Epidermal melanocyte (primary cell): ENCODE measurements around the gene GALNT2.

Experiments
- DNase-seq: peaks from one replicate; pipeline ENCODE4 v3.0.0; 2011; ENCODE audit warnings: low spot score; ENCODE audit not compliant: insufficient read length

The GALNT2 gene

DNA sequence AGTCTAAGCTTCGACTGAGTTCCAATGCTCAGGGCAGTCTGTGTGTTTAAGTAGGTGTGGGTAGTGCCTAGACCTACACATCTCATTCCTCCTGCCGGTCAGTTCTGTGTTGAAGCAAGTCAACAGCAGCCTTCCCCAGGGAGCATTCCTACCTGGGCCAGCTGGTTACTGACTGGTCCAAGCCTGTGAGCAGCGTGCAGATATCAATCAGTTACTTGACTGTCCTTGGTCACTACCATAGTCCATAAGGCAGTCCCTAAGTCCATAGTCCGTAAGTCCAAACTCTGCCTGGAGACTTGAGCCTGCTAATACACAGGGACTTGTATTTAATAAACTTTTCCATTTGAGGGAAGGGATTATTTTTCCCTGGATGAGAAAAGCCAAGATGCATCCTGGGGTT, 187.2 kb downstream of the GALNT2 start:
- DNase-seq, result no peak

DNA sequence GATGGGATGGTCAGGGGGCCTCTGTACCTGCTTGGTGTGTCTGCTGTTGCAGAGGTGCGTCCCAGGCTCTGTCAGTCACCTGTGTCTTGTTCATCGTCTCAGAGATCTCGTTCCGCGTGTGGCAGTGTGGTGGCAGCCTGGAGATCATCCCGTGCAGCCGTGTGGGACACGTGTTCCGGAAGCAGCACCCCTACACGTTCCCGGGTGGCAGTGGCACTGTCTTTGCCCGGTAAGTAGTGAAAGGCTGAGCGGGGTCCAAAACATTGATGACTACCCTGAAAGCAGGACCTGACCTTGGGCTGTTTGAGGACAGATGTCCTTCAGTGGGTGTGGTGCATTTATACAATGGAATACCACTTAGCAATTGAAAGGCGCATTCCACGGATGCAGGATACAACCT, 188.1 kb downstream of the GALNT2 start:
- no peak for DNase-seq

DNA sequence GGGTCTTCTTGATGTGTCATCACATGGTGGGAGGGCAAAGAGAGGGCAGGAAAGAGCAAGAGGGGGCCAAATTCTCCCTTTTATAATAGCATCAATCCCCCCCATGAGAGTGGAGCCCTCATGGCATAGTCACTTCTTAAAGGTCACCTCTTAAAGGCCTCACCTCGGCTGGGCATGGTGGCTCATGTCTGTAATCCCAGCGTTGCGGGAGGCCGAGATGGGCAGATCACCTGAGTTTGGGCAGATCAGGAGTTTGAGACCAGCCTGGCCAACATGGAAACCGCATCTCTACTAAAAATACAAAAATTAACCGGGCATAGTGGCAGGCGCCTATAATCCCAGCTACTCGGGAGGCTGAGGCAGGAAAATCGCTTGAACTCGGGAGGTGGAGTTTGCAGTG, 189.0 kb downstream of the GALNT2 start:
- no peak for DNase-seq

DNA sequence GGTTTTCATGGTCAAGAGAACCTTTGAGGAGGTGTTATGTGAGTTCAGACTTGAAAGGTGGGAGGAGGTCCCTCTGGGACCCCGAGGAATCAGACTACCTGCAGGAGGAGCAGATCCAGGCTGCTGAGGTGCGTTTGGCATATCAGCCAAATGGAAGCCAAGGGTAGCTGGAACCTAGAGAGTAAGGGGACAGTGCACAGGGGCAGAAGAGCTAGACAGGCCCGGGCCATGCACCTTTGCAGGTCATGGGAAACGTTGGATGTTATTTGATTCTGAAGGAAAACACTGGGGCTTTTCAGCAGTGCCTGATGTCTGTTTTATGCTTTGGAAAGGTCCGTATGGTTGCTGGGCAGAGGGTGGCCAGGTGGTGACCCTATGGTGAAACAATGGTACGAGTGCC, 189.9 kb downstream of the GALNT2 start:
- DNase-seq, result no peak

DNA sequence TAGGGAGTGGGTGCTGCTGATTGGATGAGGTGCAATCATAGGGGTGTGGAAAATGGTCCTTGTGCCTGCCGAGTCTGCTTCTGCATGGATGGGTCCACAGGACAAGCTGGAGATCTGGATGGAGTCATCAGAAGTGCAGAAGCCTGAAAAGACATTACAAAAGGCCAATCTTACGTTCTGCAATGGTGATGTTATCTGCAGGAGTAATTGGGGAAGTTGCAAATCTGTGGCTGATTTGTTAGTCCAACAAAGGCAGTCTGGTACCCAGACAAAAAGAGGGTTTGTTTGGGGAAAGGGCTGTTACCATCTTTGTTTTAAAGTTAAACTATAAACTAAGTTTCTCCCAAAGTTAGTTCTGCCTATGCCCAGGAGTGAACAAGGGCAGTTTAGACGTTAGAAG, 192.6 kb downstream of the GALNT2 start:
- no peak for DNase-seq

GRCh38 chr1:230260831-230261230, 193.8 kb downstream of the GALNT2 start:
- DNase-seq, result no peak

- DNase-seq, result no peak
Observed at GRCh38 chr1:230261928-230262650, 195.1 kb downstream of the GALNT2 start.

DNA sequence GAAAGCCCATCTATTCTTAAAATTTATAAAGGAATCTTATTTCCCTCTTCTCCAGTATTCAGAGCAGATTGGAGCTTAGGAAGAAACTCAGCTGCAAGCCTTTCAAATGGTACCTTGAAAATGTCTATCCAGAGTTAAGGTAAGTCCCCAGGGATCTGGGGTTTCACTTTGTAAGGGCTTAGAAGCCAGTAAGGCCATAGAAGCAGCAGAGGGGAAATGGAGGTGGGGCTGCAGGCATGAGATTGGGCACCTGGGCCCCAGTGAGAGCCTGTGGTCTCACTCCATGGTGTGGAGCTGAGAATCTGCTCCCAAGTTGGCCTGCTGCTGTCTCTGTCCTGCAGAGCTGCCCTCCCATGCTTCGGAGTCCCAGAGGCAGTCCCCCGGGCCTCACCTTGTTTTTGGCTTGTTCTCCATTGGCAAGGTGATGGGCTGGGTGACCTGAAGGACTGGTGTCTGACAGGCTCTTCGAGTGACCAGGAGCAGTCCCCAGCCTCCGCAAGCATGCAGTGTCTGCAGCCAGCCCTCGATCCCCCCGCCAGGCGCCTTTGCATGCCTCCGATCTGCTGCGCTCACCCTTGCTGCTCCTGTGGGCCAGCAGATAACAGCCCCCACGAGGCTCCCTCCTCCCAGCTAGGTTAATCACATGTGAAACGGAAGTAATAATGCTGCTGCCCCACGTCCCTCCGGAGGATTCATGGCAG, 196.0 kb downstream of the GALNT2 start:
- DNase-seq, result no peak

DNA sequence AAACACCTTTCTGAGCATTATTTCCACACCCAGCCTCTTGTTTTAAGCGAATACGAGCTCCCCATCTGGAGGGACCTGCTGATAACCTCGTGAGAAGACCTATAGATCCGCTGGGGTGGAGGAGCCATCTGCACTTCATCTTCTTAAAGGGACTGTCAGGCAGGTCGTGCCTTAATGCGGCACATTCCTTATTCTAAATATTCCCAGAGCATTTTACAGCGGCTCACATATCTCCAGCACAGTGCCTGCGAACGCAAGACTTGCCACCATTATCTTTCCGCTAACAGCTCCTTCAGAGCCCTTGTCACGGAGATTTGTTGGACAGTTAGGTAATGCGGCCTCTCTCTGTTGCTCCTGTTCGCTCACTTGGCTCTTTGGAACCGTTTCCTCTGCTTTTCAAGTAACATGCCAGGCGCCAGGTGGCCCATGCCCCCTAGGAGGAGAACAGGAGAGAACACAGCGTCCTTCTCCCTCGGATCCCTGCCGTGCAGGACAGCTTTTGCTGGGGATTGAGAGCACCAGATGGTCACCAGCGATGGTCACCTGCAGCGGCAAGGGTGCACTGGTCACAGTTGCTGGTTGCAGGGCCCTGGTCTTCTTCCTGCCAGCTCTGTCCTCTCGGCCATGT, 196.6 kb downstream of the GALNT2 start:
- no peak for DNase-seq

GRCh38 chr1:230264342-230264741, 197.3 kb downstream of the GALNT2 start:
- no peak for DNase-seq

- no peak for DNase-seq
Observed at GRCh38 chr1:230265200-230266115, 198.4 kb downstream of the GALNT2 start.

DNA sequence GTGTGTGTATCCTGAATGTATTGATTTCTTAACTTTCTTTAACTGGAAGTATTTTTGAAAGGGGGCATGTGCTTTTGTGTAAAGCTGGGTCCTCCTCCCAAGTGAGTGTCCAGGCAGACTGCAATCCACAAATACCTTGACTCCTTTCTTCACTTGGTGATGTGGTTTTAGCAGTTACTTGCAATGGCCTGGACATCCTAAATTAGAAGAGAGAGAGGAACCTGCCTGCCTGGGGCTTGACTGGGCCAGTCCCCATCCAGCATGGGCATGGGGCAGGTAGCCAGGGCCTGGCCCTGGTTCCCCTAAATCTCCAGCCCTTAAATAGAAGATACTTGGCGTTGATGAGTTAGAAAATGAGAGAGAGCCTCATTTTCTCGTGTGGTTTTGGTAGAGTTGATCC, 199.4 kb downstream of the GALNT2 start:
- no peak for DNase-seq

DNA sequence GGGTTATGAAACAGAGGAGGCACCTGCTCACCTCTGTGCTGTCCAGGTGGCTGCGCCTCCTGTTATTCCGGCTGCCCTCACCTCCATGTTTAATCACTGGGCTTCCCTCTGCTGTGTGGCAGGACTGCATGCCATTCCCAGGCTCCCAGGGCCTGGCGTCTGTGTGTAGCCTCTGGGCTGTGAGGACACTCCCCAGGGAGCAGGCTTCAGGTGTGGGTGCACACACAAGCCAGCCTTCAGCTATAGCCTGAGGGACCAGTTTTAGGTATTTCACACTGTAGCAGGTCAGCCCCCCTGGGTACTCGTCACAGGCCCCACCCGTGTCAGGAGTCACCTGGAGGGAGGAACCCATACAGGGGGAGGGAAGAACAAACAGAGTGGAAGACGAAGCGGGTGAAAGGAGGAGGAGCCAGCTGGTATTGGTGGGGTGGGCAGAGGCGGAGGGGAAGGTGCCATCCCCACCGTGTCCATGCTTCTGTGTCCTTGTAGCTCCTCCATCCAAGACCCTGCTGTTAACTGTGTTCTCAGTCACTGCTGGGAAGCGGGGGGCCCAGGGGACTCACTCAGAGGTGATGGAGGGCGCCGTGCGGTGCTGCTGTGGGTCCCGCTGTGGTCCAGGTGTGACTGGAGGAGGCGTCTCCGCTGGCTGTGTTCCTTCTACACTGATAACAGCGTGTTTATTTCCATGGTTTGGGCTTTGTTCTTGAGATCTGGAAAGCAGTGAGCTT, 200.5 kb downstream of the GALNT2 start:
- no peak for DNase-seq

- peak; percentile 88 for DNase-seq
Observed at GRCh38 chr1:230268371-230269170, 201.5 kb downstream of the GALNT2 start.

- no peak for DNase-seq
Observed at GRCh38 chr1:230270185-230270558, 203.1 kb downstream of the GALNT2 start.

DNA sequence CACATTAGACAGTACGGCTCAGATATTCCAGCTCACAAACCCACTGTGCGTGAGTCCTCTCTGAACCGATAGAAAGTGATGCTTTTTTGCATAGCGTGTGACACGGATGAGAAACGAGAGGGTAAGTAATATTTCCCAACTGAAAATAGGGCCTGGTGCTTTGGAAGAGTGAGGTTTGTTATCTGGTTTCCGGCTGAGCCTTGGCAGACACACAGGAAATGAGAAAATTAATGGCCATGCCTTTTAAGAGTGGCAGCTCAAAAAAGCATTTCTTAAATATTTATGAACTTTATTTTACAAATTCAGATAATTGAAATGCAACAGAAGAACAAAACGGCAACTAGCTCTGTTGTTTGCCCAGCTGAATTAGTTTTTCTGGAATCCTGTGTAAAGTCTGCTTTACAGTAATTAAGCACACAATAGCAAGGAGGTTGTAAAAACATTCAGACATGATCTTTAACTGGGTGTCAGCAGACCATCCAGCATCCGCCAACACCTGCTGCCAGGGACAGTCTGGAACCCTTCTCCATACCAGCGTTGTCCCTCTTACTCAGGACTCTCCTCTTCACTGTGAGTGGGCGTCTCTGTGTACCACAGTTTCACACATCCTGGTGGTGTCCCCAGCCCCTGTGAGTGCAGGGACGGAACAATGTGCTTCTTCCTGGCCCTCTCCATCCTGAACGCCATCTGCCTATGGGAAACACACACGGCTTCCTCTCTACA, 203.7 kb downstream of the GALNT2 start:
- DNase-seq, result no peak

GRCh38 chr1:230271300-230272035, 204.4 kb downstream of the GALNT2 start:
- DNase-seq, result no peak

DNA sequence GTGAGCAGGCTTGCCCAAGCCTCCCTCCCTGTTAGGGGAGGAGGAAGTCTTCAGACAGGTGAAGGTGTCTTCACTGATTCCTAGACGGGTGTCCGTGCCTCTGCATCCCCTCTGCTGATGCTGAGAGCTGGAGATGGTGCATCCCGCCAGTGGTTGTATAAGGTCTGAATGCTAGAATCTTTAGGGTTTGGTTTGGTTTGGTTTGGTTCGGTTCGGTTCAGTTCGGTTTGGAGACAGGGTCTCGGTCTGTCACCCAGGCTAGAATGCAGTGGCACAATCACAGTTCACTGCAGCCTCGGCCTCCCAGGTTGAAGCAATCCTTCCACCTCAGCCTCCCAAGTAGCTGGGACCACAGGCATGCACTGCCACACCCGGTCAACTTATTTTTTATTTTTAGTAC, 205.5 kb downstream of the GALNT2 start:
- DNase-seq, result no peak
